HG03342 (cell line): ENCODE results near the gene C17orf100.

Source experiments
- ATAC-seq: cut with Tn5 transposase; IDR thresholded peaks from one replicate; pipeline ENCODE4 v1.9.1; 2021; ENCODE audit warnings: mild to moderate bottlenecking, moderate library complexity; ENCODE audit not compliant: unreplicated experiment

C17orf100 gene

GRCh38 chr17:6651354-6651918 lies at the start of gene C17orf100, which contains the start of gene MED31:
C17orf100 (plus strand) TSS chr17:6651762; CDS start chr17:6651914, 152 bp downstream.
MED31 (minus strand) TSS chr17:6651605; CDS start chr17:6651528, 77 bp downstream.
- peak; percentile 90 for ATAC-seq

- ATAC-seq: no peak
Observed at GRCh38 chr17:6602141-6602540, 49.4 kb upstream of the C17orf100 start.

GRCh38 chr17:6603744-6604325 lies 47.7 kb upstream of the C17orf100 start:
- no peak for ATAC-seq

GRCh38 chr17:6605142-6605541 lies 46.4 kb upstream of the C17orf100 start:
- no peak for ATAC-seq

- ATAC-seq: no peak
Observed at GRCh38 chr17:6608321-6608720, 43.2 kb upstream of the C17orf100 start.

- ATAC-seq: no peak
Observed at GRCh38 chr17:6610011-6610410, 41.6 kb upstream of the C17orf100 start.

GRCh38 chr17:6611231-6611630 lies 40.3 kb upstream of the C17orf100 start:
- no peak for ATAC-seq

- ATAC-seq: no peak
Observed at GRCh38 chr17:6623941-6624340, 27.6 kb upstream of the C17orf100 start.

GRCh38 chr17:6626616-6627015 lies 24.9 kb upstream of the C17orf100 start:
- ATAC-seq: no peak

GRCh38 chr17:6627019-6627418 lies 24.5 kb upstream of the C17orf100 start:
- ATAC-seq: no peak

- no peak for ATAC-seq
Observed at GRCh38 chr17:6630390-6630789, 21.2 kb upstream of the C17orf100 start.

GRCh38 chr17:6632530-6632929 lies 19.0 kb upstream of the C17orf100 start:
- no peak for ATAC-seq

- ATAC-seq: no peak
Observed at GRCh38 chr17:6633263-6633662, 18.3 kb upstream of the C17orf100 start.

GRCh38 chr17:6636105-6636504 lies 15.5 kb upstream of the C17orf100 start:
- no peak for ATAC-seq

- no peak for ATAC-seq
Observed at GRCh38 chr17:6636616-6637457, 14.7 kb upstream of the C17orf100 start.

- no peak for ATAC-seq
Observed at GRCh38 chr17:6637458-6637840, 14.1 kb upstream of the C17orf100 start.

GRCh38 chr17:6638046-6638908 lies 13.3 kb upstream of the C17orf100 start:
- no peak for ATAC-seq

GRCh38 chr17:6639014-6639585 lies 12.5 kb upstream of the C17orf100 start:
- ATAC-seq: no peak

GRCh38 chr17:6639586-6640535 lies 11.7 kb upstream of the C17orf100 start:
- peak; percentile 14 for ATAC-seq
